Neural progenitor cell (in vitro differentiated cells): ENCODE data around the gene ZNF277.

Source experiments
- CTCF ChIP-seq: fragments of 200-600 bp; sonication (generic); IDR thresholded peaks from 2 replicates; pipeline ENCODE4 v1.5.1; 2017; ENCODE audit warnings: antibody characterized with exemption, mild to moderate bottlenecking
- EZH2phosphoT487 ChIP-seq: fragments of 200-600 bp; sonication (generic); IDR thresholded peaks from 2 replicates; pipeline ENCODE4 v1.6.1; 2017; ENCODE audit warnings: antibody characterized with exemption

GRCh38 chr7:112271162-112271561 lies 64.7 kb downstream of the ZNF277 start:
- TF ChIP-seq CTCF (no peak), EZH2phosphoT487 (no peak)
